ENCODE results near the gene CRADD. TPM values are rescaled to one million over a fixed set of nuclear protein-coding genes. Genes with fewer than 3 reads are reported as not detected.

Gene CRADD
- polyA plus RNA-seq, 1 of the 3 experiments (the other 2 are of a cell fraction), result 13.6 TPM

DNA sequence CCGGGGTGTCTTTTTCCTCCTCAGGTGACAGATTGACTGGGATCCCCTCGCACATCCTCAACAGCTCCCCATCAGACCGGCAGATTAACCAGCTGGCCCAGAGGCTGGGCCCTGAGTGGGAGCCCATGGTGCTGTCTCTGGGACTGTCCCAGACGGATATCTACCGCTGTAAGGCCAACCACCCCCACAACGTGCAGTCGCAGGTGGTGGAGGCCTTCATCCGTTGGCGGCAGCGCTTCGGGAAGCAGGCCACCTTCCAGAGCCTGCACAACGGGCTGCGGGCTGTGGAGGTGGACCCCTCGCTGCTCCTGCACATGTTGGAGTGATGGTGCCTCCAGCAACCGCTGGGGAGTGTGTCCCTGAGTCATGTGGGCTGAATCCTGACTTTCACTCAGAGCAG is 172.8 kb downstream of the CRADD start:
- no peaks in the 10 kb centered on the region for H4K20me1 ChIP-seq (ENCODE audit: insufficient read depth)
- WGBS (ENCODE audit: low lambda C conversion rate), result 98% methylated on average over 14 of the region's 15 CpGs
- no peaks in the 10 kb centered on the region for H3K27me3 ChIP-seq (ENCODE audit: insufficient read depth)
- no peaks in the 10 kb centered on the region for H3K9me3 ChIP-seq
- H2AFZ ChIP-seq (ENCODE audit: low read depth), result no peak overlapping the region
- DNase-seq, result no peak
- ChIA-PET POLR2A (no interaction called here), CTCF (no interaction called here)
- H3K9me2 ChIP-seq, result no peaks in the 10 kb centered on the region
- H3K4me1 ChIP-seq (ENCODE audit: control insufficient read depth in 1 of 2, insufficient read depth in 2 of 2, low read depth in 1 of 2, low read length in 1 of 2), result peaks cover 0 to 5% of the 10 kb centered on the region in 2 experiments; a peak in 2 of 4 replicates
- no peaks in the 10 kb centered on the region for H3K36me3 ChIP-seq (replicated peaks in 1 of 2; ENCODE audit: control insufficient read depth in 1 of 2, insufficient read depth in 2 of 2, low read length in 1 of 2)
- peaks cover 3% of the 10 kb centered on the region for H3F3A ChIP-seq (replicated peaks; ENCODE audit: insufficient read depth)
- no peak for TF ChIP-seq FOXM1 (IDR thresholded peaks at IDR 0.05; ENCODE audit: low read depth)
- TF ChIP-seq RXRA (IDR thresholded peaks at IDR 0.05; ENCODE audit: borderline replicate concordance, low read depth), result no peak
- TF ChIP-seq, protein P1, sequence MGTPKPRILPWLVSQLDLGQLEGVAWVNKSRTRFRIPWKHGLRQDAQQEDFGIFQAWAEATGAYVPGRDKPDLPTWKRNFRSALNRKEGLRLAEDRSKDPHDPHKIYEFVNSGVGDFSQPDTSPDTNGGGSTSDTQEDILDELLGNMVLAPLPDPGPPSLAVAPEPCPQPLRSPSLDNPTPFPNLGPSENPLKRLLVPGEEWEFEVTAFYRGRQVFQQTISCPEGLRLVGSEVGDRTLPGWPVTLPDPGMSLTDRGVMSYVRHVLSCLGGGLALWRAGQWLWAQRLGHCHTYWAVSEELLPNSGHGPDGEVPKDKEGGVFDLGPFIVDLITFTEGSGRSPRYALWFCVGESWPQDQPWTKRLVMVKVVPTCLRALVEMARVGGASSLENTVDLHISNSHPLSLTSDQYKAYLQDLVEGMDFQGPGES (IDR thresholded peaks at IDR 0.05; ENCODE audit: low read depth, low read length), result no peak
- no peak for TF ChIP-seq RCOR1 (IDR thresholded peaks at IDR 0.05; ENCODE audit: low read length)
- TF ChIP-seq SMC3 (IDR thresholded peaks at IDR 0.05; ENCODE audit: low read depth, low read length), result no peak
- TF ChIP-seq YY1 (IDR thresholded peaks at IDR 0.05; ENCODE audit: low read depth), result no peak
- TF ChIP-seq EP300 (IDR thresholded peaks at IDR 0.05; ENCODE audit: borderline replicate concordance in 1 of 2, low read depth in 1 of 2, low read length in 1 of 2), result no peak
- TF ChIP-seq JUND (IDR thresholded peaks at IDR 0.05), result no peak
- no peak for TF ChIP-seq TAF1 (IDR thresholded peaks at IDR 0.05; ENCODE audit: borderline replicate concordance, low read depth, low read length)
- TF ChIP-seq, protein P2, sequence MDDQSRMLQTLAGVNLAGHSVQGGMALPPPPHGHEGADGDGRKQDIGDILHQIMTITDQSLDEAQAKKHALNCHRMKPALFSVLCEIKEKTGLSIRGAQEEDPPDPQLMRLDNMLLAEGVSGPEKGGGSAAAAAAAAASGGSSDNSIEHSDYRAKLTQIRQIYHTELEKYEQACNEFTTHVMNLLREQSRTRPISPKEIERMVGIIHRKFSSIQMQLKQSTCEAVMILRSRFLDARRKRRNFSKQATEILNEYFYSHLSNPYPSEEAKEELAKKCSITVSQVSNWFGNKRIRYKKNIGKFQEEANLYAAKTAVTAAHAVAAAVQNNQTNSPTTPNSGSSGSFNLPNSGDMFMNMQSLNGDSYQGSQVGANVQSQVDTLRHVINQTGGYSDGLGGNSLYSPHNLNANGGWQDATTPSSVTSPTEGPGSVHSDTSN (IDR thresholded peaks at IDR 0.05), result no peak
- TF ChIP-seq, protein P3, sequence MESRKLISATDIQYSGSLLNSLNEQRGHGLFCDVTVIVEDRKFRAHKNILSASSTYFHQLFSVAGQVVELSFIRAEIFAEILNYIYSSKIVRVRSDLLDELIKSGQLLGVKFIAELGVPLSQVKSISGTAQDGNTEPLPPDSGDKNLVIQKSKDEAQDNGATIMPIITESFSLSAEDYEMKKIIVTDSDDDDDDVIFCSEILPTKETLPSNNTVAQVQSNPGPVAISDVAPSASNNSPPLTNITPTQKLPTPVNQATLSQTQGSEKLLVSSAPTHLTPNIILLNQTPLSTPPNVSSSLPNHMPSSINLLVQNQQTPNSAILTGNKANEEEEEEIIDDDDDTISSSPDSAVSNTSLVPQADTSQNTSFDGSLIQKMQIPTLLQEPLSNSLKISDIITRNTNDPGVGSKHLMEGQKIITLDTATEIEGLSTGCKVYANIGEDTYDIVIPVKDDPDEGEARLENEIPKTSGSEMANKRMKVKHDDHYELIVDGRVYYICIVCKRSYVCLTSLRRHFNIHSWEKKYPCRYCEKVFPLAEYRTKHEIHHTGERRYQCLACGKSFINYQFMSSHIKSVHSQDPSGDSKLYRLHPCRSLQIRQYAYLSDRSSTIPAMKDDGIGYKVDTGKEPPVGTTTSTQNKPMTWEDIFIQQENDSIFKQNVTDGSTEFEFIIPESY (IDR thresholded peaks at IDR 0.05; ENCODE audit: borderline replicate concordance, low read depth), result no peak
- TF ChIP-seq EZH2phosphoT487 (IDR thresholded peaks at IDR 0.05; ENCODE audit: borderline replicate concordance, low read depth), result no peak
- TF ChIP-seq GATA2 (CRISPR knock-in tag; IDR thresholded peaks at IDR 0.05), result no peak
- TF ChIP-seq, protein P4, sequence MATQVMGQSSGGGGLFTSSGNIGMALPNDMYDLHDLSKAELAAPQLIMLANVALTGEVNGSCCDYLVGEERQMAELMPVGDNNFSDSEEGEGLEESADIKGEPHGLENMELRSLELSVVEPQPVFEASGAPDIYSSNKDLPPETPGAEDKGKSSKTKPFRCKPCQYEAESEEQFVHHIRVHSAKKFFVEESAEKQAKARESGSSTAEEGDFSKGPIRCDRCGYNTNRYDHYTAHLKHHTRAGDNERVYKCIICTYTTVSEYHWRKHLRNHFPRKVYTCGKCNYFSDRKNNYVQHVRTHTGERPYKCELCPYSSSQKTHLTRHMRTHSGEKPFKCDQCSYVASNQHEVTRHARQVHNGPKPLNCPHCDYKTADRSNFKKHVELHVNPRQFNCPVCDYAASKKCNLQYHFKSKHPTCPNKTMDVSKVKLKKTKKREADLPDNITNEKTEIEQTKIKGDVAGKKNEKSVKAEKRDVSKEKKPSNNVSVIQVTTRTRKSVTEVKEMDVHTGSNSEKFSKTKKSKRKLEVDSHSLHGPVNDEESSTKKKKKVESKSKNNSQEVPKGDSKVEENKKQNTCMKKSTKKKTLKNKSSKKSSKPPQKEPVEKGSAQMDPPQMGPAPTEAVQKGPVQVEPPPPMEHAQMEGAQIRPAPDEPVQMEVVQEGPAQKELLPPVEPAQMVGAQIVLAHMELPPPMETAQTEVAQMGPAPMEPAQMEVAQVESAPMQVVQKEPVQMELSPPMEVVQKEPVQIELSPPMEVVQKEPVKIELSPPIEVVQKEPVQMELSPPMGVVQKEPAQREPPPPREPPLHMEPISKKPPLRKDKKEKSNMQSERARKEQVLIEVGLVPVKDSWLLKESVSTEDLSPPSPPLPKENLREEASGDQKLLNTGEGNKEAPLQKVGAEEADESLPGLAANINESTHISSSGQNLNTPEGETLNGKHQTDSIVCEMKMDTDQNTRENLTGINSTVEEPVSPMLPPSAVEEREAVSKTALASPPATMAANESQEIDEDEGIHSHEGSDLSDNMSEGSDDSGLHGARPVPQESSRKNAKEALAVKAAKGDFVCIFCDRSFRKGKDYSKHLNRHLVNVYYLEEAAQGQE (IDR thresholded peaks at IDR 0.05; ENCODE audit: low read depth, low read length), result no peak
- no peak for TF ChIP-seq CHD2 (IDR thresholded peaks at IDR 0.05; ENCODE audit: low read length, partially characterized antibody)
- TF ChIP-seq FOXJ3 (CRISPR knock-in tag; IDR thresholded peaks at IDR 0.05), result no peak
- TF ChIP-seq, protein P5, sequence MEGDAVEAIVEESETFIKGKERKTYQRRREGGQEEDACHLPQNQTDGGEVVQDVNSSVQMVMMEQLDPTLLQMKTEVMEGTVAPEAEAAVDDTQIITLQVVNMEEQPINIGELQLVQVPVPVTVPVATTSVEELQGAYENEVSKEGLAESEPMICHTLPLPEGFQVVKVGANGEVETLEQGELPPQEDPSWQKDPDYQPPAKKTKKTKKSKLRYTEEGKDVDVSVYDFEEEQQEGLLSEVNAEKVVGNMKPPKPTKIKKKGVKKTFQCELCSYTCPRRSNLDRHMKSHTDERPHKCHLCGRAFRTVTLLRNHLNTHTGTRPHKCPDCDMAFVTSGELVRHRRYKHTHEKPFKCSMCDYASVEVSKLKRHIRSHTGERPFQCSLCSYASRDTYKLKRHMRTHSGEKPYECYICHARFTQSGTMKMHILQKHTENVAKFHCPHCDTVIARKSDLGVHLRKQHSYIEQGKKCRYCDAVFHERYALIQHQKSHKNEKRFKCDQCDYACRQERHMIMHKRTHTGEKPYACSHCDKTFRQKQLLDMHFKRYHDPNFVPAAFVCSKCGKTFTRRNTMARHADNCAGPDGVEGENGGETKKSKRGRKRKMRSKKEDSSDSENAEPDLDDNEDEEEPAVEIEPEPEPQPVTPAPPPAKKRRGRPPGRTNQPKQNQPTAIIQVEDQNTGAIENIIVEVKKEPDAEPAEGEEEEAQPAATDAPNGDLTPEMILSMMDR (IDR thresholded peaks at IDR 0.05), result no peak
- no peak for TF ChIP-seq POLR2AphosphoS5 (IDR thresholded peaks at IDR 0.05; ENCODE audit: low read depth, low read length)
- H3K27ac ChIP-seq (ENCODE audit: low read depth in 2 of 2, low read length in 1 of 2), result no peak overlapping the region
- no peak overlapping the region for H3K4me3 ChIP-seq (ENCODE audit: low read depth in 2 of 2, low read length in 1 of 2)
- H3K4me2 ChIP-seq, result no peak overlapping the region
- no peaks in the 10 kb centered on the region for H3K79me2 ChIP-seq (ENCODE audit: insufficient read depth)
- no peak overlapping the region for H3K9ac ChIP-seq
